Esophagus squamous epithelium (tissue), 4 donors: ENCODE data around the gene DHX29.

Source experiments
- CTCF ChIP-seq, 6 experiments: fragments of 450-650 bp in 4 of 6; fragments of 200-600 bp in 2 of 6; sonication (generic) in 2 of 6; IDR thresholded peaks; one replicate each; pipeline ENCODE4 v1.5.1; 2016 to 2019; ENCODE audit warnings: antibody characterized with exemption in 6 of 6, mild to moderate bottlenecking in 4 of 6, moderate library complexity in 4 of 6
- POLR2A ChIP-seq, 4 donors: fragments of 450-650 bp; IDR thresholded peaks; one replicate each; pipeline ENCODE4 v1.6.1; 2017; ENCODE audit warnings: antibody characterized with exemption in 4 of 4, mild to moderate bottlenecking in 4 of 4, moderate library complexity in 3 of 4

- TF ChIP-seq CTCF (IDR thresholded peaks at IDR 0.05): no peak
- no peak for TF ChIP-seq POLR2A (IDR thresholded peaks at IDR 0.05)
Observed at GRCh38 chr5:55222092-55222984, 85.2 kb downstream of the DHX29 start.
